HuH-7.5 (cell line): ENCODE measurements around the gene PBRM1.
"Not testable (repeated sequence)": the region's sequence is repeated elsewhere in the genome, so short reads cannot be mapped to it uniquely, and the experiment has no call there.

Experiments used
- DNase-seq: peaks from one replicate; pipeline ENCODE4 v3.0.0; 2011; ENCODE audit warnings: low spot score

Gene PBRM1

GRCh38 chr3:52704611-52705437 is 19.1 kb upstream of the PBRM1 start:
- DNase-seq, result peak; percentile 14

- no peak for DNase-seq
Observed at GRCh38 chr3:52703341-52703740, 17.6 kb upstream of the PBRM1 start.

- DNase-seq, result no peak
Observed at GRCh38 chr3:52697632-52697965, 11.9 kb upstream of the PBRM1 start.

- DNase-seq, result no peak
Observed at GRCh38 chr3:52696830-52697631, 11.3 kb upstream of the PBRM1 start.

- DNase-seq, result no peak
Observed at GRCh38 chr3:52695798-52696671, 10.3 kb upstream of the PBRM1 start.

GRCh38 chr3:52694528-52695189 is 8.9 kb upstream of the PBRM1 start:
- DNase-seq, result no peak

GRCh38 chr3:52693071-52693470 is 7.4 kb upstream of the PBRM1 start:
- DNase-seq, result no peak

- DNase-seq, result no peak
Observed at GRCh38 chr3:52690560-52690959, 4.8 kb upstream of the PBRM1 start.

- no peak for DNase-seq
Observed at GRCh38 chr3:52689151-52689550, 3.4 kb upstream of the PBRM1 start.

GRCh38 chr3:52688266-52688665 is 2.6 kb upstream of the PBRM1 start:
- no peak for DNase-seq

- peak; percentile 56 for DNase-seq
Observed at GRCh38 chr3:52685285-52685708, 416 bp downstream of the PBRM1 start.

- DNase-seq, result no peak
Observed at GRCh38 chr3:52684184-52684583, 1.5 kb downstream of the PBRM1 start.

- no peak for DNase-seq
Observed at GRCh38 chr3:52683611-52684010, 2.1 kb downstream of the PBRM1 start.

GRCh38 chr3:52682016-52682415 is 3.7 kb downstream of the PBRM1 start:
- DNase-seq, result no peak

GRCh38 chr3:52681596-52681995 is 4.1 kb downstream of the PBRM1 start:
- no peak for DNase-seq

GRCh38 chr3:52679811-52680210 is 5.9 kb downstream of the PBRM1 start:
- no peak for DNase-seq

GRCh38 chr3:52679199-52679538 is 6.5 kb downstream of the PBRM1 start:
- DNase-seq, result no peak

GRCh38 chr3:52678265-52679198 is 7.2 kb downstream of the PBRM1 start:
- no peak for DNase-seq

GRCh38 chr3:52676201-52676600 is 9.5 kb downstream of the PBRM1 start:
- DNase-seq, result not testable (repeated sequence)

- no peak for DNase-seq
Observed at GRCh38 chr3:52671676-52672075, 14.0 kb downstream of the PBRM1 start.
